Activated naive CD8-positive, alpha-beta T cell treated with anti-CD3 and anti-CD28 coated beads for 36 hours (primary cell): ENCODE results near the gene PXYLP1. TPM values are rescaled to one million over a fixed set of nuclear protein-coding genes. Genes with fewer than 3 reads are reported as not detected.
"Not testable (repeated sequence)": the region's sequence is repeated elsewhere in the genome, so short reads cannot be mapped to it uniquely, and the experiment has no call there.

Experiments used
- DNase-seq: peaks from one replicate; pipeline ENCODE4 v3.0.0; 2021
- H3K27ac Mint-ChIP-seq: one replicate; pipeline ENCODE4 v1.8.0; 2022; ENCODE audit warnings: mild to moderate bottlenecking, moderate library complexity, mixed read lengths
- H3K27me3 Mint-ChIP-seq: one replicate; pipeline ENCODE4 v1.8.0; 2022; ENCODE audit warnings: mild to moderate bottlenecking, mixed read lengths
- H3K36me3 Mint-ChIP-seq: one replicate; pipeline ENCODE4 v1.8.0; 2021; ENCODE audit warnings: mild to moderate bottlenecking, mixed read lengths
- H3K4me1 Mint-ChIP-seq: one replicate; pipeline ENCODE4 v1.8.0; 2021; ENCODE audit warnings: mixed read lengths
- H3K4me3 Mint-ChIP-seq: one replicate; pipeline ENCODE4 v1.8.0; 2022; ENCODE audit warnings: mild to moderate bottlenecking, moderate library complexity, mixed read lengths
- H3K9me3 Mint-ChIP-seq: one replicate; pipeline ENCODE4 v1.8.0; 2022; ENCODE audit warnings: mixed read lengths
- total RNA-seq, 2 experiments: library from RNA; stranded (reverse); gene quantifications; one replicate each; pipeline ENCODE4 v1.2.3, GENCODE V29; 2021

Gene PXYLP1
- total RNA-seq, 2 experiments from 2014 or later = 9.9 to 10.5 TPM

DNA sequence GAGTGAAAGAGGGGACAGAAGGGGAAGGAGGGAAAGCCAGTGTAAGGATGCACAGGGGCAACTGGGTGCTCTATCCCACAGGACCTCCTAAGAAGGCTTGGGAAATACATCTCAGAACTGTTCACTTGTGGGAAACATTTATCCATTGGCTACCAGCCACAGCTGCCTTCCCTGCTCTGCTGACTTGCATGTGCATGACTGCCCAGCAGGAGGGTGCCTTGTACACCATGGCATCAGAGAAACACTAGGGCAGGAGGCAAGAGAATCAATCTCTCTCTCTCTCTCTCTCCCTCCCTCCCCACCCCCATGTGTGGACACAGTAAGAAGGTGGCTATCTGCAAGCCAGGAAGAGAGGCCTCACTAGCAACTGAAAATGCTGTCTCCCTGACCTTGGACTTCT is 73.8 kb downstream of the PXYLP1 start:
- Mint-ChIP-seq H3K27me3 (no peaks in the 10 kb centered on the region), H3K4me1 (peaks cover 46% of the 10 kb centered on the region), H3K9me3 (no peaks in the 10 kb centered on the region), H3K36me3 (peaks cover 2% of the 10 kb centered on the region), H3K27ac (no peak overlapping the region), H3K4me3 (no peak overlapping the region)
- DNase-seq = no peak

DNA sequence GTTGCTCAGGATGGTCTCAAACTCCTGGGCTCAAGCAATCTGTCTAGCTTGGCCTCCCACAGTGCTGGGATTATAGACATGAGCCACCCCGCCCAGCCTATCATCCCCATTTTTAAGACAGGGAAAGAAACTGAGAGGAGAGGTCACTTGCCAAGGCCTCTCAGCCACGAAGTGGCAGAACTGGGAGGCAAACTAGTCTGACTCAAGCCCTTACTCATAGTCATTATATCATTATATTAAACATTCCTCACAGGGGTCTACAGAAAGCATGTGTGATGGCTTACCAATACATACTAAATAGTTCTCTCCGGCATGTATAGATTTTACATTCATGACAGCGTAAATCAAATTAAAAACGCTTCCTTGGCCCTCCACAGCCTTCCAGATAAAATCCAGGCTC is 74.7 kb downstream of the PXYLP1 start:
- peaks cover 5% of the 10 kb centered on the region for H3K36me3 Mint-ChIP-seq
- DNase-seq = no peak
- no peaks in the 10 kb centered on the region for H3K9me3 Mint-ChIP-seq
- no peak overlapping the region for H3K4me3 Mint-ChIP-seq
- H3K4me1 Mint-ChIP-seq = peaks cover 47% of the 10 kb centered on the region
- peak overlapping the region; percentile 82 for H3K27ac Mint-ChIP-seq
- H3K27me3 Mint-ChIP-seq = no peaks in the 10 kb centered on the region

DNA sequence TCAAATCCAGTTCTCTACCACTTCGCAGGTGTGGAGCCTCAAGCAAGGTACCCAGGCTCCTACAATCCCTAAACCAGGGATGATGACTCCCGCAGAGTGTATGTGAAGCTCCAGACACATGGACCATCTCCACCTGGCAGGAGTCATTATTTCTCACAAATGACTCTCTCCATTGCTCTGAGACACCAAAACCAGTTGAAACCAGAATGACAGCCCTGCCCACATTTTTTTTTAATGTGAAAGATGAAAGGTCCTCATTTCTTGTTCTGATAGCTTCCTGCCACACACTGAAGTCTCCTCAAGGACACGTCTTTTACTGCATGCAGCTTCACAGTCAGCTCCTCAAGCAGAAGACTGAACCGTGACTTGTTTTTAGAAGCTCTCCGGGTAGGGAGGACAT is 75.3 kb downstream of the PXYLP1 start:
- Mint-ChIP-seq H3K27ac (peak overlapping the region; percentile 82), H3K36me3 (peaks cover 5% of the 10 kb centered on the region), H3K4me1 (peaks cover 48% of the 10 kb centered on the region), H3K4me3 (peak overlapping the region; percentile 44), H3K27me3 (no peaks in the 10 kb centered on the region), H3K9me3 (no peaks in the 10 kb centered on the region)
- DNase-seq = no peak

DNA sequence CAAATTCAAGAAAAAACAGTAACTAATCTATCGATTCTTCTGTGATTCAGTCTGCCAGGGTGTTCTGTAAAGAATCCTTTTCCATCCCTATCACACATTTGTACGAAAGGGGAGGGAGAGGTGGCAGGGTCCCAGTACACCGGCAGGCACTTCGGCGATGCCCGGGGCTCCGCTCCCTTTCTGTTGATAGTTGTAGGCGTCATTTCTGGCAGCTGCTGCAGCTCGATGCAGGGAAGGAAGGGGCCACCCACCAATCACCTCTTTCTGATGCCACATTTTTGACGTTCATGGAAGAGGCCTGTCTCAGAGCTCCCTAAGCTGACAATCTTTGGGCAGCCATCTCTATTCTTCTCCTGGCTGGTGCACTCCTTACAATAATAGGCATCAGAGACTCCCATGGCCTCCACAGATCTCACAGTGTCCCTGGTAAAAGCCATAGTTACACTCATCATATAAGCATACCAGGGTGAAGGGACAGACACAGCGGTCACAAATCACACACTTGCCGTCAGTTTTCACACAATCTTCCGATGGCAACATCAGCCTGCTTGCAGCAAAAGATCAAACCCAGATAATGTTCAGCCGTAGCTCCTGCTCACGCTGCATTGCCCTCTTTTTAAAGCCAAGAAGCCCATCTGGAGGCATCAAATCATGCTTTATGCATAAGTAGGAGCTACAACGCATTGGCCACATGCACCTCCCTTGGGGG is 75.9 kb downstream of the PXYLP1 start:
- Mint-ChIP-seq H3K4me1 (peaks cover 54% of the 10 kb centered on the region), H3K36me3 (peaks cover 5% of the 10 kb centered on the region), H3K4me3 (peak overlapping the region; percentile 44), H3K9me3 (no peaks in the 10 kb centered on the region), H3K27ac (peak overlapping the region; percentile 82), H3K27me3 (no peaks in the 10 kb centered on the region)
- peak; percentile 21 for DNase-seq

DNA sequence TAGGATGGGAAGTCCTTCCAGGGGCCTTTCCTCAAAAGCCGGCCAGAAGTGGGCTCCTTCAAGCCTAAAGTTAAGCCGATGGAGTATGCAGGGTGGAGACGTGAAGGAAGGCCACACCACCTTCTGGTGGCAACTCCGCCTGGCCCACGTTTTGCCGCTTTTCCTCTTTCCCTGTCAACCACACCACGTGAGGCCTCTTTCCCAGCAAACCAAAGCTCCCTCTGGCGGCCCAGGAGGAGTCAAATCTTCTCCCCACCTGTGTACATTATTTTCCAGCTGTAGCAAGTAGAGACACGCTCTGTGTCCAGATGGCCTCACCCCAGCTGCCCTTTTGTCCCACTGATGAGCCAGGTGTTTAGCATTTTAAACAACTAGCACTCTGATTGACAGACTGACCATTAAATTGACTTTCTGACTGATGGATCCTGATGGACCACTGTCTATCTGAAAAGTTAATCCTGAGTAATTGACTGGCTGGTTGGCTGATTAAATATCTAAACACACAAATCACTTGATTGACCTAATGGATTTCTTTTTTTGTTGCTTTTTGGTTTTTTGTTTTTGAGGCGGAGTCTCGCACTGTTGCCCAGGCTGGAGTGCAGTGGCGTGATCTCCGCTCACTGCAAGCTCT is 77.1 kb downstream of the PXYLP1 start:
- no peak for DNase-seq
- peak overlapping the region; percentile 77 for H3K27ac Mint-ChIP-seq
- H3K36me3 Mint-ChIP-seq = peaks cover 5% of the 10 kb centered on the region
- no peaks in the 10 kb centered on the region for H3K27me3 Mint-ChIP-seq
- H3K4me1 Mint-ChIP-seq = peaks cover 54% of the 10 kb centered on the region
- no peak overlapping the region for H3K4me3 Mint-ChIP-seq
- H3K9me3 Mint-ChIP-seq = no peaks in the 10 kb centered on the region

DNA sequence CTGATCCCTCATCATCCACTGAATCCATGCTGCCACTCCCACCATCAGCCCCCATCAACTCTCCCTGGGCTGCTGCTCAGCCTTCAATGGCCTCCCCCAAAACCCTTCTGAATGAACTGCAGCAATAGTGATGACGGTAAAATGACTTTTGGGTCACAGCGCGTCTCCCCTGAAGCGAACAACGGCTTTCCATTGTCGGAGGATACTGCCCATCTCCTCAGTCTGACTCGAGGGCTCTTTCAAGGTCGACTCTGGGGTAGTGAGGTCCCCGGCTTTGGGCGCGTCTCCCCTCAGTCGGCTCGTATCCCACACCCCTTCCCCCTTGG is 79.5 kb downstream of the PXYLP1 start:
- peaks cover 50% of the 10 kb centered on the region for H3K4me1 Mint-ChIP-seq
- peaks cover 5% of the 10 kb centered on the region for H3K36me3 Mint-ChIP-seq
- no peaks in the 10 kb centered on the region for H3K9me3 Mint-ChIP-seq
- no peak for DNase-seq
- H3K27ac Mint-ChIP-seq = peak overlapping the region; percentile 99
- H3K4me3 Mint-ChIP-seq = peak overlapping the region; percentile 98
- H3K27me3 Mint-ChIP-seq = no peaks in the 10 kb centered on the region

DNA sequence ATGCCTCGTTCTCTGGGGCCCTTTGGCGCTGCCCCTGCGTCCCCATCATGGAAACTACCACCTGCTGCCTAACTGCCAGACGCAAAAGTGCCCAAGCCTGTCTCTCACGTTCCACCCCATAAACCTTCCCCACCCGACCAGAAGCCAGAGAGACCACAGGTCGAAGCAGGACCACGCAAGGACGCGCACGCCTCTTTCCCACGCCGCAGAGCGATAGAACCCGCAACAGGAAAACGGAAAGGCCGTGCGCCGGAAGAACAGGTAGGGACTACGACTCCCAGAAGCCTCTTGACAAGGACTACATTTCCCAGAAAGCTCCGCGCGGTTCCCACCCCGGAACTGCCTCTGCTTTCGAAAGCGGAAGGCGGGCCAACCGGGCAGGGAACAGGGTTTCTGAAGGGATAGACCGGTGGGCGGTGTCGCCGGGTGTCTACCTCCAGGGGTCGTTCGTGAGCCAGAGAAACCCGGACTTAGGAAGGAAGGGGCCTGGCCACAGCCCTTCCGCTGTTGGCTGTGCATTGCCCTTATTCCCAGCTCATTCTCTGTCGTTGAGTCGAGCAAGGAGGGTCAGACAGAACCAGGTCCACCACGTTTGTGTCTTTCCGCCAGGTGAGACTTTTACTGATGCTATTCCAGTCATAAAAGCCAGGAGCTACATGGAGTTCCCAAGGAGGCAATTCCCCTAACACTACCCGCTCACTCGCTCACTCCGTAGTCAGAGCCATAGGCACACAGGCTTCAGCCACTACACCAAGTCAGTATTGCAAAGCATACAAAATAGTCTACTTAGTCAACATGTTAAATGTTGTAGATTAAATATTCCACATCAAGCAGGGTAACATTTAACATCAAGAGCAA is 80.1 kb downstream of the PXYLP1 start:
- H3K27ac Mint-ChIP-seq = peak overlapping the region; percentile 99
- peak; percentile 98 for DNase-seq
- peak overlapping the region; percentile 98 for H3K4me3 Mint-ChIP-seq
- peaks cover 45% of the 10 kb centered on the region for H3K4me1 Mint-ChIP-seq
- H3K27me3 Mint-ChIP-seq = no peaks in the 10 kb centered on the region
- no peaks in the 10 kb centered on the region for H3K9me3 Mint-ChIP-seq
- peaks cover 5% of the 10 kb centered on the region for H3K36me3 Mint-ChIP-seq

DNA sequence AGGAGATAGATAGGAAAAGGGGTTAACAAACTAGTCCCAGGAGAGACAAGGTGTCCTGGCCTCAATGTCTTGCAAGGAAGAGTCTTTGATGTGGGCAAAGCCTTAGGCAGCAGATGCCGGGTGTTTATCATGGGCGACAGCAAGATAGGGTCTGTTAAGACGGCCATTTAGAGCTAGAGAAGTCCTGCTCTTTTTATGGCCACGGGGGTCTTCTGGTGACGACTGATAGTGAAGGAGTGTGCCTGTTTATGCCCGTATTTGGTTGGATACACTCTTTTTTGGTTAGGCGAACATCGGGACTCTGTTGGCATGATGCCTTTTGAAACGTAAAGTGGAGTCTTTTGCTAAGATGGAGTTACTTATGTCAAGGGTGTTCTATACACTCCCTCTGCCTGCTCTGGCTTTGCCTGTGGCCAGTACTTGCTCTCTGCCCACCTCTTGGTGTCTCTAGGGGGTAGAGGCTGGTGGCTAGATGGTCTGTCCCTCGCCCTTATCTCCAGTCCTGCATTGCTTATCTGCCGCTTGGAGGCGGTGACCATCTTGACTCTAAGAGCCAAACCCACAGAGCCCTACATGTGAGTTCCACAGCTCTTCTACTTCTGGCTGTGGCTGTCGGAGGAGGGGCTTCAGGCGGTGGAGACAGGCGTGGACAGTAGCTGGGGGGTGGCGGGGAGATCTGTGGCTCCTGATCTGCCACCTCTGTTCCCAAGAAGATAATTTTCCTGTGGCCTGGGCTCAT is 80.9 kb downstream of the PXYLP1 start:
- Mint-ChIP-seq H3K27me3 (no peaks in the 10 kb centered on the region), H3K27ac (peak overlapping the region; percentile 99), H3K4me1 (peaks cover 37% of the 10 kb centered on the region), H3K4me3 (peak overlapping the region; percentile 98), H3K9me3 (no peaks in the 10 kb centered on the region), H3K36me3 (peaks cover 5% of the 10 kb centered on the region)
- DNase-seq = no peak

DNA sequence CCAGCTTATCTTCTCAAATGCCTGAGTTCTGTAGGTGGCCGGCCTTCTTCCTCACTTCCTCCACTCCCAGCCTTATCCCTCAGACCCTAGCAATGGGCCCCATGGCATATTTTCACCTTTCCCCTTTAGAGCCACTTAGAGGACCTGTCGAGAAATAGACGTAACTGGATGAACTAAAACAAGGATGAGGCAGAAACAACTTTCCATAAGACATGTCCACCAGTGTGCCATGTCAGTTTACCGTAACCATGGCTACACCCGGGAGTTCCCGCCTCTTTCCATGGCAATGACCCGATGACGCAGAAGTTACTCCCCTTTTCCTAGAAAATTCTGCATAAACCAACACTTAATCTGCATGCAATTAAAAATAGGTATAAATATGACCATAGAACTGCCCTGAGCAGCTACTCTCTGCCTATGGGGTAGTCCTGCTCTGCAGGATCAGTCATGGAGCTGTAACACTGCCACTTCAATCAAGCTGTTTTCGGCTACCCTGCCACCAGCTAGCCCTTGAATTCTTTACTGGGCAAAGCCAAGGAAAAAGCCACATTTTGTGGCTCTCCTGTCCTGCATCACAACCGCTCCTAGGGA is 81.6 kb downstream of the PXYLP1 start:
- Mint-ChIP-seq H3K9me3 (peaks cover 3% of the 10 kb centered on the region), H3K27ac (no peak overlapping the region), H3K27me3 (no peaks in the 10 kb centered on the region), H3K36me3 (peaks cover 7% of the 10 kb centered on the region), H3K4me3 (peak overlapping the region; percentile 26), H3K4me1 (peaks cover 31% of the 10 kb centered on the region)
- no peak for DNase-seq

DNA sequence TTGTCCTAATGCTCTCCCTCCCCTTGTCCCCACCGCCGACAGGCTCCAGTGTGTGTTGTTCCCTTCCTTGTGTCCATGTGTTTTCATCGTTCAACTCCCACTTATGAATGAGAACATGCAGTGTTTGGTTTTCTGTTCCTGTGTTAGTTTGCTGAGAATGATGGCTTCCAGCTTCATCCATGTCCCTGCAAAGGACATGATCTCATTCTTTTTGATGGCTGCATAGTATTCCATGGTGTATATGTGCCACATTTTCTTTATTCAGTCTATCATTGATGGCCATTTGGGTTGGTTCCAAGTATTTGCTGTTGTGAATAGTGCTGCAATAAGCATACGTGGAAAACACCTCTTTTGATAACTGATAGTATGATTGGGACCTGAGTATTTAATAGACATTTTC is 82.8 kb downstream of the PXYLP1 start:
- H3K4me1 Mint-ChIP-seq = peaks cover 24% of the 10 kb centered on the region
- peaks cover 12% of the 10 kb centered on the region for H3K36me3 Mint-ChIP-seq
- H3K27ac Mint-ChIP-seq, DNase-seq, H3K4me3 Mint-ChIP-seq, H3K27me3 Mint-ChIP-seq, H3K9me3 Mint-ChIP-seq: not testable (repeated sequence)

DNA sequence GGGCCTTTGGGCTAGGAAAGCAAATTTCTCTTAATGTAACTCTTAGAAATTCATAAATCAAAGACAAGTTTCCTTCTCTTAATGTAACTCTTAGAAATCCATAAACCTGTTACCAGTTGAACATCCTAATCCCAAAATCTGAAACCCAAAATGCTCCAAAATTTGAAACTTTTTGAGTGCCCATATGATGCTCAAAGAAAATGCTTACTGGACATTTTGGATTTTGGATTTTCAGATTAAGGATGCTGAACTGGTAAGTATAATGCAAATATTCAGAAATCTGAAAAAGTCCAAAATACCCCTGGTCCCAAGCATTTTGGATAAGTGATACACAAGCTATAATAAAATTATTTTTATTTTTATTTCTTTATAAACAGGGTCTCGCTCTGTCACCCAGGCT is 85.2 kb downstream of the PXYLP1 start:
- Mint-ChIP-seq H3K9me3 (peaks cover 17% of the 10 kb centered on the region), H3K4me1 (peaks cover 23% of the 10 kb centered on the region), H3K27ac (no peak overlapping the region), H3K27me3 (no peaks in the 10 kb centered on the region), H3K36me3 (peaks cover 18% of the 10 kb centered on the region), H3K4me3 (no peak overlapping the region)
- no peak for DNase-seq

DNA sequence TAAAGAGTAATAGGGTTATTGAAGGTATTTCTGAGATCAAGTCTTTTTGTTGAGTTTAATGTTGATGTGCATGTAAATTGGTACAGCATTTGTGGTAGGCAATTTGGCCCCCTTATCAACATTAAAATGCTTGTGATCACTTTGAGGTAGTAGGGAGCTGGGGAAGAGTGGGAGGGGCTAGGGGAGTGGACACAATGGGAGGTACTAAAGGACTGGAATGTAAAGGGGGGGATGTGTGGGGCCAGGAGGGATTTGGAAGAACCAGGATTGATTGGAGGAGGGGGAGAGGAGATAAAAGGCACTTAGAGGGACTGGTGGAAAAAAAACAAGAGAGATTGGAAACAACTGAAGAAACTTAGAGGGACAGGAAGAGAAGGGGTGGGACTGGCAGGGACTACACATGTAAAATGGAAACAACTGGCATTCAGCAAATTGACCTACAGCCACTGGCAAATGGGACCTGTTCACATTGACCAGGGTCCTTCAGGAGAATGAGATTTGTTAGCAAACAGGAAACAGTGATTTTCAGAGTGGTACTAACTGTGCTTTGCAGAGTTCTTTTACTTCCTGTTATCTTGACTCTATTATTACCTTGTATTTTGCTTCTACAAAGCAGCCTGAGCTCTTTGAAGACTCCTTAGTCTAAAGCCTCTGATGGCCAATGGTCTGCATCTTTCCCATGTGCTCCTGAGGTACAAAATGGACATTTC is 88.9 kb downstream of the PXYLP1 start:
- Mint-ChIP-seq H3K36me3 (peaks cover 18% of the 10 kb centered on the region), H3K9me3 (peaks cover 17% of the 10 kb centered on the region), H3K27ac (peak overlapping the region; percentile 54), H3K4me1 (peaks cover 16% of the 10 kb centered on the region), H3K4me3 (no peak overlapping the region), H3K27me3 (no peaks in the 10 kb centered on the region)
- DNase-seq = no peak

DNA sequence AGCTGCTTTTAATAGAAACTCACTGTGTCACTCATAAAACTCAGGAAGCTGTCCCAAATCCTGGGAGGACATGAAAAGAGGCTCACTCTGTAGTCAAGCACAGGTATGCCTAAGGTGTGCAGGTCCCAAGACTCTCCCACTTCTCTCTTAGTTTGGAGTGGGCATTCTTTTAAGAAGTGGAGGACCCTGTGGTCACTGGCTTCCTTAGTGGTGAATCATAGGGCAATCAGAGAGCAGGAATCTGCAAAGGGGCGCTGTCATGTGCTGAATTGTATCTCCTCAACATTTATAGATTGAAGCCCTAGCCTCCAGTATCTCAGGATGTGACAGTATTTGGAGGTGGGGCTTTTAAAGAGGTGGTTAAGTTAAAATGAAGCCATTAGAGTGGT is 89.5 kb downstream of the PXYLP1 start:
- H3K4me3 Mint-ChIP-seq = no peak overlapping the region
- peaks cover 17% of the 10 kb centered on the region for H3K9me3 Mint-ChIP-seq
- H3K27me3 Mint-ChIP-seq = no peaks in the 10 kb centered on the region
- no peak for DNase-seq
- H3K27ac Mint-ChIP-seq = peak overlapping the region; percentile 56
- H3K4me1 Mint-ChIP-seq = peaks cover 17% of the 10 kb centered on the region
- peaks cover 18% of the 10 kb centered on the region for H3K36me3 Mint-ChIP-seq
